ENCODE measurements around the gene DDX5.

DNA sequence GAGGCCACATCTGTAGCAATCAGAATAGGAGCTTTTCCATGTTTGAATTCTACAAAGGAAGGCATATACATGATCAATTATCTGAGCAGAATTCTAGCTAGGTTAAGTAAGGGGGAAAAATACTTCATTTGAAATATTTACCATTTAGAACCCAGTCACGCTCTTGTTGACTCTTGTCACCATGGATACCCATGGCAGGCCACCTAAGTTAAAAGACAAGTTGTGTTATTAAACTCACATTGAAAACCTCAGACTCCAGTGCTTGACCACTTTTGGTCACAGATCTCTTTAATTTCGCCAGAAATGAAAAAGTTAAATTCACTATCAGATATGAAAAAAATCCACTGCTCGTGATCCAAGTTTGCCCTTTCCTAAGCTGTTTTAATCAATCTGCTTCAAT is 4.1 kb downstream of the DDX5 start:
- no peak for TF ChIP-seq POLR2AphosphoS5 (IDR thresholded peaks at IDR 0.05; ENCODE audit: low read depth, low read length)
- TF ChIP-seq POLR2A (IDR thresholded peaks at IDR 0.05; ENCODE audit: low read depth, low read length), result no peak; the same call in 1 of the 2 replicates
